Amniotic epithelial cell (primary cell): ENCODE results near the gene USF2.
"Not testable (repeated sequence)": the region's sequence is repeated elsewhere in the genome, so short reads cannot be mapped to it uniquely, and the experiment has no call there.

Experiments
- DNase-seq: peaks from one replicate; pipeline ENCODE4 v3.0.0-alpha.2; 2010; ENCODE audit warnings: low read depth

The USF2 gene

GRCh38 chr19:35284153-35285094 lies 15.7 kb downstream of the USF2 start:
- no peak for DNase-seq

DNA sequence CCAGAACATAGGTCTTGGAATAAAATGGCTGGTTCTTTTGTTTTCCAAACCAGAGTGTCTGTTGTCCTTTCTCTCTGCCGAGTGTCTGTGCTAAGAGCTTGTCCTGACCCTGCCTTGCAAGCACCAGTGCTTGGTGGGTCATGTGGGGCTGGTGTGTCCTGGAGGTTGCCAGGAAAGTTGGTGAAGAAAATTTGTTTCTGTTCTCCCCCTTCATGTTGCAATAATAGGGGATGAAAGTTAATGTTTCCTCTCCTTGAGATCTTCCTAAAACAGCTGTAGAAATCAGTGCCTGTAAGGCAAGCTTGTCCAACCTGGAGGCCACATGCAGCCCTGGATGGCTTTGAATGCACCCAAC lies 16.3 kb downstream of the USF2 start:
- no peak for DNase-seq

GRCh38 chr19:35285465-35285864 lies 16.7 kb downstream of the USF2 start:
- DNase-seq = not testable (repeated sequence)

GRCh38 chr19:35286101-35286500 lies 17.3 kb downstream of the USF2 start:
- not testable (repeated sequence) for DNase-seq

GRCh38 chr19:35287713-35288112 lies 19.0 kb downstream of the USF2 start:
- DNase-seq = no peak

GRCh38 chr19:35288331-35288730 lies 19.6 kb downstream of the USF2 start:
- DNase-seq = no peak

DNA sequence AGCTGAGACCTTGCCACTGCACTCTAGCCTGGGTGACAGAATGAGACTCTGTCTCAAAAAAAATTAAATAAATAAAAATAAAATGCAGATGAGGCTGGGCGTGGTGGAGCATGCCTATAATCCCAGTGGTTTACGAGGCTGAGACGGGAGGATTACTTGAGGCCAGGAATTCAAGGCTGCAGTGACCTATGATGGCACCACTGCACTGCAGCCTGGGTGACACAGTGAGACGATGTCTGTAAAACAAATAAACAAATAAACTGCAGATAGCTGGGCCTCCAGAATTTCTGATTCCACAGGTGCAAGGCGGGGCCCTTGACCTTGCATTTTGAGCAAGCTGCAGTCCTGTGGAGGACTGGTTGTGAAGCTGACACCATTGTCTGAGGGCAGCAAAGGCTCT lies 20.1 kb downstream of the USF2 start:
- DNase-seq = no peak

GRCh38 chr19:35290381-35291127 lies 21.8 kb downstream of the USF2 start:
- DNase-seq = no peak

DNA sequence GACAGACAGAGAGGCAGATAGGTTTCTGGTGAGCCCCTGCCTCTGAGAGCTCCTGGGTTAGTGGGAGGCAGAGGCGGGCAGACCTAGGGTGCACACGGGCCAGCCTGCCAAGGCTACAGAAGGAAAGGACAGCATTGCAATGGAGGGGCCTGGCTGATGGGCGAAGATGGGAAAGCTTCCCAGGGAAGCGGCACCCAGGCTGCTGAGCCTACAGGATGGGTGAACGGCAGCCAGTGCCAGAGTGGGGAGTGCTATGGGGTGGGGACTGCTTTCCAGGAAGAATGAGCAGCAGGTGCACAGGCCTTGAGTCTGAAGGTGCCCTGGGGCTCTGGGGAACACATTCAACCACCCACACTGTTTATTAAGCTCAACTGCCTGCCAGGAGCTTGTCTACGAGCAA lies 22.5 kb downstream of the USF2 start:
- no peak for DNase-seq

GRCh38 chr19:35291916-35292315 lies 23.2 kb downstream of the USF2 start, which contains the start of gene MAG:
MAG (plus strand) TSS chr19:35292161; CDS start chr19:35295409, 3,248 bp downstream.
- no peak for DNase-seq

DNA sequence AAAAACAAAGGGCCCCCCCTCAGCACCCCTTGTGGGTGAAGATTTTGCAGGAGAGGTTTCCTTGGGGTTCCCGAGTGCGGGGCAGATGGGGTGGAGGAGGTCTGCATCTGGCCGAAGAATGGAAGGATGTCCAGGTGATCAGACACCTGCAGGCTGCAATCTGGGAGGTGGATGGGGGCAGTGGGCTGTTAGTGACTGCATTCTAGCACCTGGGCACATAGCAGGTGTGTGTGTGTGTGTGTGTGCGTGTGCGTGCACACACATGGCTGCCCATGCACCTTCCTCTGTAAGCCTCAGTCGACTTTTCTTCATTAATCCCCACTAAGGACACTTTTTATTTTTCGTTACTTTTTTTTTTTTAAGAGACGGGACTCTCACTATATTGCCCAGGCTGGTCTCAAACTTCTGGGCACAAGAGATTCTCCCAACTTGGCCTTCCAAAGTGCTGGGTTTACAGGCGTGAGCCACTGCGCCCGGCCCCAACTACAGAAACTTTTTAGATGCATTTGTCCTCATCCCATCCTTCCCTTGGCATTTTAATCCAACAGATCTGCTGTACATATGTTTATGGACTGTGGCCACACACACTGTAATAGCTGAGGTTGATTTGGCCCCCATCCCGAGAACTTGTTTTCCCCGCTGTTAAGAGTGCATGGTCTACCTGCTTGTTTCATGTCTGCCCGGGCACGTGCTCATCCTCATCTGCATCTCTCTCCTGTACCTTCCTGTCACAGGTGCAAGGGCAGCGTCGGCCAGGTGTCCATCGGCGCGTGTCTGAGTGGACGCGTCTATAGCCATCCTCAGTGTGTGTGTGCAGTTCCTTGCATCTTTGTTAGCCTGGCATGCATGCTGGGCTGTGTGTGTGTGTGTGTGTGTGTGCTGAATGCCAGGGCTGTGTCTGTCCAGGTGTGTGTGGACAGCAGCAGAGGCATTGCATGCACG lies 23.9 kb downstream of the USF2 start:
- no peak for DNase-seq

DNA sequence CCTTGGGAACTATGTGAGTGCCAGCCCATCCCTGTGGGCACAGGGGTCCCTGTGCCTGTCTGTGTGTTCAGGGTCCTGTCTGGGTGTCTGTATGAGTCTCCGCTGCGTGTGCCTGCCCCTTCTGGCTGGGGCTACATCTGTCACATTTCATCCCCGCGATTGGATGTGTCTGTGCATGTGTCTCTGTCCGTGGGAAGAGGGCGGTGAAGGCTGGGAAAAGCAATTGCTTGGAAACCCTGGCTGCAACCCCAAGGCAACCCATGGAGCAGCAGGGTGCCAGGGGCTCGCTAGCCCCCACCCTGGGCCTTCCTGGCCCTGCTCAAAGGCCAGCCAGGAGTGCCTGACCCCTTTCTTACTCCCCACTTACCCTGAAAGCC lies 24.6 kb downstream of the USF2 start:
- no peak for DNase-seq

DNA sequence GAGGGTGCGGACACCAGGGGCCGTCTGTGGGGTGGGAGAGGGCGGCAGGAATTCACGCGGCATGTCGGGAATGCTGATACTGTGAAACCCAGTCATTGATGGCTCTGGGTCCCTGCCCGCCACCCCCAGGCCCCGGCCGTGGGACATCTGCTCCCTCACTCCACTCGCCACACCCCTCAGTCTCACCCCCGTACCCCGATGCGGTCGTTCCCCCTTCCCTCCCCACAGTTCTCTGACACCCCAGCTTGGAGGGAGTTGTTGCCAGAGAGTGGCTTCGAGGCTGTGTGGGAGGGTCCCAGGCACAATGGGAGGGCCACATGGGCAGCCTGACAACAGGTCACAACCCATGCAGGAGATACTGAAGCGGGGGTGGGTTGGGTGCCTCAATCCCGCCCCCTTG lies 25.0 kb downstream of the USF2 start:
- no peak for DNase-seq

GRCh38 chr19:35294328-35294727 lies 25.6 kb downstream of the USF2 start:
- no peak for DNase-seq

- no peak for DNase-seq
Measured at GRCh38 chr19:35294859-35295791, 26.4 kb downstream of the USF2 start.

- no peak for DNase-seq
Measured at GRCh38 chr19:35295792-35296462, 27.2 kb downstream of the USF2 start.

DNA sequence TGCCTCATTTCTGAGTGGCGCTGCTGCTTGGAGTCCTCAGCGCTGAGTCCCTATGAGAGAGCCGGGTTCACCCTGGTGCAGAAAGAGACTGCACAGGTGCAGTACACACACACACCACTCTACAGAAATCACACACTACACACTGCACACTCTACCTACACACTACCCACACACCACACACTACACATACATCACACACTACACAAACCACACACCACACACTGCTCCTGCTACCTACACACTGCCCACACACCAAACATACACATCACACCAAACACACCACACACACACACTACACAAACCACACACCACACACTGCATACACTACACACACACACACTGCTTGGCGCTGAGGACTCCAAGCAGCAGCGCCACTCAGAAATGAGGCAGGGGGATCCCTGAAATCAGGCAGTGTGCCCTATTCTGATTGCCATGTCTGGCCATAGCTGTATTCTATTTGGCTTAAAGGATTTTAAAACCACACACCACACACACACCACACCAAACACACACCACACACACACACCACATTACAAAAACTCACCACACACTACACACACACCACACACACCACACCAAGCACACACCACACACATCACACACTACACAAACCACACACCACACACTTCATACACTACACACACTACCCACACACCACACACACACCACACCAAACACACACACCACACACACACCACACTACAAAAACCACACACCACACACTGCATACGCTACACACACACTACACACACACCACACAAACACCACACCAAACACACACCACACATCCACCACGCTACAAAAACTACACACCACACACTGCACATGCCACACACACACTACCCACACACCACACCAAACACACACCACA lies 28.1 kb downstream of the USF2 start:
- DNase-seq = no peak

- no peak for DNase-seq
Measured at GRCh38 chr19:35297515-35297848, 28.7 kb downstream of the USF2 start.

DNA sequence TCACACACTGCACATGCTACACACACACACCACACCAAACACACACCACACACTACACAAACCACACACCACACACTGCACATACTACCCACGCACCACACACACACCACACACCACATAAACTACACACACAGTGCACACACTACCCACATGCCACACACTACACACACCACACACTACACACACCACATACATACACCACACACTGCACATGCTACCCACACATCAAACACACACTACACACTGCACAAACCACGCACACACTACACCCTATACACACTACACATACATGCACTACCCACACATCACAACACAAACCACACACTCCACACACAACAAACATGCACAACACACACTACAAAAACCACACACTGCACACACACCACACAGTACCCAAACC lies 29.2 kb downstream of the USF2 start:
- no peak for DNase-seq

DNA sequence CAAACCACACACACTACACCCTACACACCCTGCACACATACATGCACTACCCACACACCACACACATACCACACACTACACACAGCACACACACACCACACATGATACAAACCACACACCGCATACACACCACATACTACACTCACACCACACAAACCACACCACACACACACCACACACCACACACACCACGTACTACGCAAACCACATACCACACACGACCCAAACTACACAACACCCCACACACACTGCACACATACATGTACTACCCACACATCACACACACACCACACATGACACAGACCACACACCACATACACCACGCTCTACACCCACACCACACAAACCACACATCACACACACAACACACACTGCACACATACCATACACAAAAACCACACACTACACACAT lies 29.8 kb downstream of the USF2 start:
- DNase-seq = no peak
